ENCODE measurements around the gene RGS2. TPM values are rescaled to one million over a fixed set of nuclear protein-coding genes. Genes with fewer than 3 reads are reported as not detected.

The RGS2 gene
- total and polyA plus RNA-seq, 9 of the 15 experiments (the other 6 are each of a cell fraction or from before 2014, with no cell fraction given), result 2.5 to 5.4 (median 3.8) TPM

- TF ChIP-seq POU5F1 (IDR thresholded peaks at IDR 0.05; ENCODE audit: borderline replicate concordance, low read depth, low read length, partially characterized antibody) (no peak), KLF1 (tag; IDR thresholded peaks at IDR 0.05) (no peak; the same call in 1 of the 2 replicates), MCM3 (IDR thresholded peaks at IDR 0.05) (no peak), ELF4 (CRISPR knock-in tag; IDR thresholded peaks at IDR 0.05) (no peak), RBM22 (IDR thresholded peaks at IDR 0.05; ENCODE audit: low read depth, low read length, poor library complexity, severe bottlenecking) (no peak), HIVEP1 (CRISPR knock-in tag; IDR thresholded peaks at IDR 0.05) (no peak), ZNF124 (CRISPR knock-in tag; IDR thresholded peaks at IDR 0.05) (no peak), CCNT2 (IDR thresholded peaks at IDR 0.05; ENCODE audit: borderline replicate concordance, extremely low read depth, insufficient read length, low read depth, low read length) (peak; percentile 86), HOMEZ (CRISPR knock-in tag; IDR thresholded peaks at IDR 0.05) (no peak), SIX5 (IDR thresholded peaks at IDR 0.05; ENCODE audit: borderline replicate concordance in 1 of 2, insufficient read depth in 1 of 2, low read depth in 1 of 2, low read length in 2 of 2) (no peak), BCOR (IDR thresholded peaks at IDR 0.05) (0 out of 2 replicates have a peak, but pooled peaks have one; percentile 58), CBX8 (IDR thresholded peaks at IDR 0.05; ENCODE audit: borderline replicate concordance, extremely low read depth, low read depth, low read length, poor library complexity, severe bottlenecking) (no peak), NR2C2 (CRISPR knock-in tag; IDR thresholded peaks at IDR 0.05) (0 out of 2 replicates have a peak, but pooled peaks have one; percentile 14), NR2C2 (tag; IDR thresholded peaks at IDR 0.05) (no peak), ZNF785 (CRISPR knock-in tag; IDR thresholded peaks at IDR 0.05) (no peak), ZNF347 (CRISPR knock-in tag; IDR thresholded peaks at IDR 0.05; ENCODE audit: low read depth) (no peak)
- TF ChIP-seq, protein P1, sequence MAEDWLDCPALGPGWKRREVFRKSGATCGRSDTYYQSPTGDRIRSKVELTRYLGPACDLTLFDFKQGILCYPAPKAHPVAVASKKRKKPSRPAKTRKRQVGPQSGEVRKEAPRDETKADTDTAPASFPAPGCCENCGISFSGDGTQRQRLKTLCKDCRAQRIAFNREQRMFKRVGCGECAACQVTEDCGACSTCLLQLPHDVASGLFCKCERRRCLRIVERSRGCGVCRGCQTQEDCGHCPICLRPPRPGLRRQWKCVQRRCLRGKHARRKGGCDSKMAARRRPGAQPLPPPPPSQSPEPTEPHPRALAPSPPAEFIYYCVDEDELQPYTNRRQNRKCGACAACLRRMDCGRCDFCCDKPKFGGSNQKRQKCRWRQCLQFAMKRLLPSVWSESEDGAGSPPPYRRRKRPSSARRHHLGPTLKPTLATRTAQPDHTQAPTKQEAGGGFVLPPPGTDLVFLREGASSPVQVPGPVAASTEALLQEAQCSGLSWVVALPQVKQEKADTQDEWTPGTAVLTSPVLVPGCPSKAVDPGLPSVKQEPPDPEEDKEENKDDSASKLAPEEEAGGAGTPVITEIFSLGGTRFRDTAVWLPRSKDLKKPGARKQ (CRISPR knock-in tag; IDR thresholded peaks at IDR 0.05), result no peak
- TF ChIP-seq, protein P2, sequence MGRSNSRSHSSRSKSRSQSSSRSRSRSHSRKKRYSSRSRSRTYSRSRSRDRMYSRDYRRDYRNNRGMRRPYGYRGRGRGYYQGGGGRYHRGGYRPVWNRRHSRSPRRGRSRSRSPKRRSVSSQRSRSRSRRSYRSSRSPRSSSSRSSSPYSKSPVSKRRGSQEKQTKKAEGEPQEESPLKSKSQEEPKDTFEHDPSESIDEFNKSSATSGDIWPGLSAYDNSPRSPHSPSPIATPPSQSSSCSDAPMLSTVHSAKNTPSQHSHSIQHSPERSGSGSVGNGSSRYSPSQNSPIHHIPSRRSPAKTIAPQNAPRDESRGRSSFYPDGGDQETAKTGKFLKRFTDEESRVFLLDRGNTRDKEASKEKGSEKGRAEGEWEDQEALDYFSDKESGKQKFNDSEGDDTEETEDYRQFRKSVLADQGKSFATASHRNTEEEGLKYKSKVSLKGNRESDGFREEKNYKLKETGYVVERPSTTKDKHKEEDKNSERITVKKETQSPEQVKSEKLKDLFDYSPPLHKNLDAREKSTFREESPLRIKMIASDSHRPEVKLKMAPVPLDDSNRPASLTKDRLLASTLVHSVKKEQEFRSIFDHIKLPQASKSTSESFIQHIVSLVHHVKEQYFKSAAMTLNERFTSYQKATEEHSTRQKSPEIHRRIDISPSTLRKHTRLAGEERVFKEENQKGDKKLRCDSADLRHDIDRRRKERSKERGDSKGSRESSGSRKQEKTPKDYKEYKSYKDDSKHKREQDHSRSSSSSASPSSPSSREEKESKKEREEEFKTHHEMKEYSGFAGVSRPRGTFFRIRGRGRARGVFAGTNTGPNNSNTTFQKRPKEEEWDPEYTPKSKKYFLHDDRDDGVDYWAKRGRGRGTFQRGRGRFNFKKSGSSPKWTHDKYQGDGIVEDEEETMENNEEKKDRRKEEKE (IDR thresholded peaks at IDR 0.05; ENCODE audit: borderline replicate concordance in 1 of 2, control insufficient read depth in 1 of 2, low read depth in 2 of 2, low read length in 1 of 2), result no peak
- TF ChIP-seq, protein P3, sequence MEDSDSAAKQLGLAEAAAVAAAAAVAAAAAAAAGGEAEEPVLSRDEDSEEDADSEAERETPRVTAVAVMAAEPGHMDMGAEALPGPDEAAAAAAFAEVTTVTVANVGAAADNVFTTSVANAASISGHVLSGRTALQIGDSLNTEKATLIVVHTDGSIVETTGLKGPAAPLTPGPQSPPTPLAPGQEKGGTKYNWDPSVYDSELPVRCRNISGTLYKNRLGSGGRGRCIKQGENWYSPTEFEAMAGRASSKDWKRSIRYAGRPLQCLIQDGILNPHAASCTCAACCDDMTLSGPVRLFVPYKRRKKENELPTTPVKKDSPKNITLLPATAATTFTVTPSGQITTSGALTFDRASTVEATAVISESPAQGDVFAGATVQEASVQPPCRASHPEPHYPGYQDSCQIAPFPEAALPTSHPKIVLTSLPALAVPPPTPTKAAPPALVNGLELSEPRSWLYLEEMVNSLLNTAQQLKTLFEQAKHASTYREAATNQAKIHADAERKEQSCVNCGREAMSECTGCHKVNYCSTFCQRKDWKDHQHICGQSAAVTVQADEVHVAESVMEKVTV (CRISPR knock-in tag; IDR thresholded peaks at IDR 0.05), result no peak
Observed at GRCh38 chr1:192808518-192809306, at the start of gene RGS2 (continued).
